Natural killer cell (primary cell): Measurements from ENCODE around the gene NRF1. TPM values are rescaled to one million over a fixed set of nuclear protein-coding genes. Genes with fewer than 3 reads are reported as not detected.

Source experiments
- ATAC-seq, 3 donors: fragments of 150-1000 bp in 2 of 3; fragments of 200-7000 bp in 1 of 3; cut with Tn5 transposase; 1 replicate in 1 of 3; 2 replicates in 2 of 3; pipeline ENCODE4 v1.10.0; 2021; ENCODE audit warnings: mild to moderate bottlenecking in 2 of 3, moderate library complexity in 2 of 3
- DNase-seq, 2 donors: peaks; one replicate each; pipeline versions ENCODE4 v3.0.0 to v3.0.0-alpha.2; 2013 to 2021; ENCODE audit warnings: mixed read lengths in 1 of 2
- H3K27ac ChIP-seq: one replicate; pipeline ENCODE4 v1.5.1; 2013; ENCODE audit warnings: mild to moderate bottlenecking, low read length
- H3K27me3 ChIP-seq: one replicate; pipeline ENCODE4 v1.6.1; 2013; ENCODE audit warnings: low read length; ENCODE audit not compliant: control insufficient read depth, insufficient read depth
- H3K36me3 ChIP-seq: one replicate; pipeline ENCODE4 v1.6.1; 2013; ENCODE audit warnings: low read length; ENCODE audit not compliant: control insufficient read depth, insufficient read depth
- H3K4me1 ChIP-seq: one replicate; pipeline ENCODE4 v1.6.1; 2013; ENCODE audit warnings: low read length; ENCODE audit not compliant: control insufficient read depth, insufficient read depth
- H3K4me3 ChIP-seq: one replicate; pipeline ENCODE4 v1.5.1; 2013; ENCODE audit warnings: low read length
- H3K9me3 ChIP-seq: one replicate; pipeline ENCODE4 v1.6.1; 2013; ENCODE audit warnings: low read length; ENCODE audit not compliant: control insufficient read depth, insufficient read depth
- H3K27ac Mint-ChIP-seq, 2 donors: one replicate each; pipeline ENCODE4 v1.8.0; 2022; ENCODE audit warnings: mild to moderate bottlenecking in 2 of 2, mixed read lengths in 2 of 2, moderate library complexity in 1 of 2
- H3K27me3 Mint-ChIP-seq, 2 donors: one replicate each; pipeline ENCODE4 v1.8.0; 2022; ENCODE audit warnings: low read depth in 2 of 2, mixed read lengths in 2 of 2
- H3K36me3 Mint-ChIP-seq: one replicate; pipeline ENCODE4 v1.8.0; 2022; ENCODE audit warnings: mixed read lengths
- H3K4me1 Mint-ChIP-seq, 2 donors: one replicate each; pipeline ENCODE4 v1.8.0; 2022; ENCODE audit warnings: mixed read lengths in 2 of 2
- H3K4me3 Mint-ChIP-seq: one replicate; pipeline ENCODE4 v1.8.0; 2022; ENCODE audit warnings: mild to moderate bottlenecking, moderate library complexity, mixed read lengths
- H3K9me3 Mint-ChIP-seq, 2 donors: one replicate each; pipeline ENCODE4 v1.8.0; 2022; ENCODE audit warnings: mixed read lengths in 2 of 2
- CTCF ChIP-seq: fragments of 200-600 bp; IDR thresholded peaks from one replicate; pipeline ENCODE4 v1.8.0; 2022; ENCODE audit warnings: antibody characterized with exemption
- WGBS: methylation state at CpG from one replicate; pipeline ENCODE4 v1.1.7; 2013; ENCODE audit warnings: missing lambda C conversion rate; ENCODE audit not compliant: insufficient coverage; 5-methylcytosine and 5-hydroxymethylcytosine counted together
- intact Hi-C: fragments of 100-400 bp; cut with micrococcal nuclease; formaldehyde crosslinking; loops from one replicate; pipeline ENCODE4 v1.14.2; 2022
- total RNA-seq, 4 donors: library from RNA; stranded (reverse); fragments of 120-200 nt in 1 of 4; gene quantifications; one replicate each; pipeline versions ENCODE4 v1.2.3 to v1.2.4, GENCODE V29; 2013 to 2022

NRF1 gene
- total RNA-seq, 3 donors from 2014 or later (not counting 1 experiment from before 2014, with no cell fraction given), result 39.8 to 43.5 (median 40.1) TPM

GRCh38 chr7:129746857-129747529 is 135.5 kb downstream of the NRF1 start:
- no peak for TF ChIP-seq CTCF
- no peak for ATAC-seq
- DNase-seq, result no peak
- no peak overlapping the region for H3K4me3 ChIP-seq
- intact Hi-C loops, result no loop called here
- peaks cover 15% of the 10 kb centered on the region for H3K36me3 ChIP-seq
- H3K4me3 Mint-ChIP-seq, result no peak overlapping the region
- no peaks in the 10 kb centered on the region for H3K36me3 Mint-ChIP-seq
- 94% methylated on average over 3 of the region's 4 CpGs for WGBS
- no peaks in the 10 kb centered on the region for H3K9me3 ChIP-seq
- no peaks in the 10 kb centered on the region for H3K9me3 Mint-ChIP-seq
- H3K27me3 ChIP-seq, result no peaks in the 10 kb centered on the region
- no peak overlapping the region for H3K27ac ChIP-seq
- H3K4me1 Mint-ChIP-seq, result peaks cover 5 to 8% of the 10 kb centered on the region in 2 donors
- H3K4me1 ChIP-seq, result no peaks in the 10 kb centered on the region
- H3K27ac Mint-ChIP-seq, result no peak overlapping the region
- H3K27me3 Mint-ChIP-seq, result no peaks in the 10 kb centered on the region

GRCh38 chr7:129748356-129749109 is 137.0 kb downstream of the NRF1 start:
- Mint-ChIP-seq H3K27ac (no peak overlapping the region), H3K4me3 (no peak overlapping the region), H3K36me3 (no peaks in the 10 kb centered on the region), H3K27me3 (no peaks in the 10 kb centered on the region), H3K4me1 (peaks cover 6 to 10% of the 10 kb centered on the region in 2 donors), H3K9me3 (no peaks in the 10 kb centered on the region)
- H3K4me3 ChIP-seq, result no peak overlapping the region
- no peak for TF ChIP-seq CTCF
- intact Hi-C loops, result no loop called here
- WGBS, result 80% methylated on average over 3 of the region's 4 CpGs
- H3K27ac ChIP-seq, result no peak overlapping the region
- no peaks in the 10 kb centered on the region for H3K9me3 ChIP-seq
- H3K36me3 ChIP-seq, result peaks cover 11% of the 10 kb centered on the region
- no peaks in the 10 kb centered on the region for H3K27me3 ChIP-seq
- no peaks in the 10 kb centered on the region for H3K4me1 ChIP-seq
- ATAC-seq (no peak), DNase-seq (no peak)

GRCh38 chr7:129750091-129750490 is 138.6 kb downstream of the NRF1 start:
- no peaks in the 10 kb centered on the region for H3K36me3 Mint-ChIP-seq
- H3K27ac Mint-ChIP-seq, result no peak overlapping the region
- H3K9me3 ChIP-seq, result no peaks in the 10 kb centered on the region
- peaks cover 11% of the 10 kb centered on the region for H3K36me3 ChIP-seq
- H3K27me3 Mint-ChIP-seq, result no peaks in the 10 kb centered on the region
- intact Hi-C loops, result no loop called here
- H3K27ac ChIP-seq, result no peak overlapping the region
- no peak for ATAC-seq
- no peak overlapping the region for H3K4me3 ChIP-seq
- 97% methylated on average over 7 of the region's 7 CpGs for WGBS
- TF ChIP-seq CTCF, result no peak
- no peaks in the 10 kb centered on the region for H3K27me3 ChIP-seq
- DNase-seq, result no peak
- no peaks in the 10 kb centered on the region for H3K4me1 ChIP-seq
- H3K4me1 Mint-ChIP-seq, result peaks cover 6 to 10% of the 10 kb centered on the region in 2 donors
- H3K4me3 Mint-ChIP-seq, result no peak overlapping the region
- H3K9me3 Mint-ChIP-seq, result no peaks in the 10 kb centered on the region
